Activated B cell treated with CpG ODN at 0.5 μM for 24 hours (primary cell): ENCODE results near the gene DYNLT3. TPM values are rescaled to one million over a fixed set of nuclear protein-coding genes. Genes with fewer than 3 reads are reported as not detected.

ENCODE experiments used
- ATAC-seq: fragments of 200-7000 bp; cut with Tn5 transposase; one replicate; pipeline ENCODE4 v1.10.0; 2021; ENCODE audit warnings: low read depth, mild to moderate bottlenecking, moderate library complexity
- CTCF ChIA-PET: fragments of 350-600 bp; sonication (Branson Sonifier 250); formaldehyde crosslinking; loops from one replicate; lab custom pipeline; 2021; ENCODE audit warnings: antibody characterized with exemption; lab: Charles Lee
- POLR2A ChIA-PET: fragments of 350-600 bp; sonication (Branson Sonifier 250); formaldehyde crosslinking; loops from one replicate; lab custom pipeline; 2021; ENCODE audit warnings: antibody characterized with exemption; lab: Charles Lee
- DNase-seq: peaks from one replicate; pipeline ENCODE4 v3.0.0; 2022
- H3K27ac Mint-ChIP-seq: one replicate; pipeline ENCODE4 v1.8.0; 2020; ENCODE audit warnings: mixed read lengths
- H3K27me3 Mint-ChIP-seq: one replicate; pipeline ENCODE4 v1.8.0; 2021; ENCODE audit warnings: mixed read lengths
- H3K36me3 Mint-ChIP-seq: one replicate; pipeline ENCODE4 v1.8.0; 2021; ENCODE audit warnings: low read depth, mixed read lengths
- H3K4me1 Mint-ChIP-seq: one replicate; pipeline ENCODE4 v1.8.0; 2021; ENCODE audit warnings: mixed read lengths
- H3K4me3 Mint-ChIP-seq: one replicate; pipeline ENCODE4 v1.8.0; 2020; ENCODE audit warnings: mild to moderate bottlenecking, mixed read lengths
- H3K9me3 Mint-ChIP-seq: one replicate; pipeline ENCODE4 v1.8.0; 2020; ENCODE audit warnings: mixed read lengths
- intact Hi-C: fragments of 100-400 bp; cut with micrococcal nuclease; formaldehyde crosslinking; loops from one replicate; pipeline ENCODE4 v1.15.1; 2024
- total RNA-seq: library from RNA; stranded (reverse); gene quantifications from 2 replicates; pipeline ENCODE4 v1.2.3, GENCODE V29; 2022
- TF ChIP-seq, protein P1 (sequence below): fragments of 200-600 bp; IDR thresholded peaks from one replicate; pipeline ENCODE4 v1.8.0; 2022; ENCODE audit warnings: antibody characterized with exemption, mild to moderate bottlenecking

DYNLT3 gene
- total RNA-seq, 1 donor from 2014 or later, result 19.1 TPM

DNA sequence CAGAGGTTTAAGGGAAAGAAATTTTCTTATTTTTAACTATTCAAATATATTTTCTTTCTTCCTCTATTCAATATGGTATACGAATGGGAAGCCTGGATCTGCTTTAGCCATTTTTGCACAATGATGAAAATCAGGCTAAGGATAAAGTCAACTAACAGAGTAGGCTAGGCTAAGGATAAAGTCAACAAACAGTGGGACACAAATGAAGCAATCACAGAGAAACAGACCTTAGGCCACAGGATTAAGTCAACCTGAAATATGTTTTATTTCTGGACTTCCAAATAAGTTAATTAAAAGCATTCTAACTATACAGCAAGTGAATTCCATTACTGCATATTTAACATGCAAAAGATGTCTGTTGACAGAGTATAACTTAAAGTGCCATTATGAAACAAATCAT is 17.0 kb downstream of the DYNLT3 start:
- Mint-ChIP-seq H3K9me3 (no peaks in the 10 kb centered on the region), H3K4me3 (no peak overlapping the region), H3K36me3 (no peaks in the 10 kb centered on the region), H3K27ac (no peak overlapping the region), H3K4me1 (peaks cover 8% of the 10 kb centered on the region), H3K27me3 (no peaks in the 10 kb centered on the region)
- ATAC-seq (no peak), DNase-seq (no peak)
- ChIA-PET POLR2A (no interaction called here), CTCF (no interaction called here)
- TF ChIP-seq, protein P1, sequence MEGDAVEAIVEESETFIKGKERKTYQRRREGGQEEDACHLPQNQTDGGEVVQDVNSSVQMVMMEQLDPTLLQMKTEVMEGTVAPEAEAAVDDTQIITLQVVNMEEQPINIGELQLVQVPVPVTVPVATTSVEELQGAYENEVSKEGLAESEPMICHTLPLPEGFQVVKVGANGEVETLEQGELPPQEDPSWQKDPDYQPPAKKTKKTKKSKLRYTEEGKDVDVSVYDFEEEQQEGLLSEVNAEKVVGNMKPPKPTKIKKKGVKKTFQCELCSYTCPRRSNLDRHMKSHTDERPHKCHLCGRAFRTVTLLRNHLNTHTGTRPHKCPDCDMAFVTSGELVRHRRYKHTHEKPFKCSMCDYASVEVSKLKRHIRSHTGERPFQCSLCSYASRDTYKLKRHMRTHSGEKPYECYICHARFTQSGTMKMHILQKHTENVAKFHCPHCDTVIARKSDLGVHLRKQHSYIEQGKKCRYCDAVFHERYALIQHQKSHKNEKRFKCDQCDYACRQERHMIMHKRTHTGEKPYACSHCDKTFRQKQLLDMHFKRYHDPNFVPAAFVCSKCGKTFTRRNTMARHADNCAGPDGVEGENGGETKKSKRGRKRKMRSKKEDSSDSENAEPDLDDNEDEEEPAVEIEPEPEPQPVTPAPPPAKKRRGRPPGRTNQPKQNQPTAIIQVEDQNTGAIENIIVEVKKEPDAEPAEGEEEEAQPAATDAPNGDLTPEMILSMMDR, result no peak
- intact Hi-C loops, result no loop called here

DNA sequence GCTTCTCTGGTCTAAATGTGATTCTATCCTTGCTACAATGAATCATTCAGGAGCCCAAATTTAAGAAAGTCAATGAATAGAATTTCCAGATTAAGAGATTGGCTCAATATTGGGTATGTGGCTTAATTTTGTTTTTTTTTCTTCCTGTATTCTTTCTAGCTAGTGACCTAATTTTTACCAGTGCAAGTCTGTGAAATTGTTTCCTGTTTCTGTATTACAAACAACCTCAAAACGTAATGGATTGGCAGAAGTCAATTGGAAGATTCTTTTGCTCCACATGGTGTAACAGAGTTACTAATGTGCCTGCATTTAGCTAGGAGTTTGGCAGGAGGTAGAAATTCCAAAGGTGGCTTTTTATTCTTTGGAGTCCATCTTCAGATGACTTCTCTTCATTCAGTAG is 17.6 kb downstream of the DYNLT3 start:
- ATAC-seq (no peak), DNase-seq (no peak)
- no peak overlapping the region for H3K4me3 Mint-ChIP-seq
- H3K27me3 Mint-ChIP-seq, result no peaks in the 10 kb centered on the region
- peaks cover 15% of the 10 kb centered on the region for H3K4me1 Mint-ChIP-seq
- H3K9me3 Mint-ChIP-seq, result no peaks in the 10 kb centered on the region
- H3K36me3 Mint-ChIP-seq, result no peaks in the 10 kb centered on the region
- POLR2A ChIA-PET, result no interaction called here
- CTCF ChIA-PET, result no interaction called here
- intact Hi-C loops, result no loop called here
- TF ChIP-seq, protein P1, result no peak
- no peak overlapping the region for H3K27ac Mint-ChIP-seq

DNA sequence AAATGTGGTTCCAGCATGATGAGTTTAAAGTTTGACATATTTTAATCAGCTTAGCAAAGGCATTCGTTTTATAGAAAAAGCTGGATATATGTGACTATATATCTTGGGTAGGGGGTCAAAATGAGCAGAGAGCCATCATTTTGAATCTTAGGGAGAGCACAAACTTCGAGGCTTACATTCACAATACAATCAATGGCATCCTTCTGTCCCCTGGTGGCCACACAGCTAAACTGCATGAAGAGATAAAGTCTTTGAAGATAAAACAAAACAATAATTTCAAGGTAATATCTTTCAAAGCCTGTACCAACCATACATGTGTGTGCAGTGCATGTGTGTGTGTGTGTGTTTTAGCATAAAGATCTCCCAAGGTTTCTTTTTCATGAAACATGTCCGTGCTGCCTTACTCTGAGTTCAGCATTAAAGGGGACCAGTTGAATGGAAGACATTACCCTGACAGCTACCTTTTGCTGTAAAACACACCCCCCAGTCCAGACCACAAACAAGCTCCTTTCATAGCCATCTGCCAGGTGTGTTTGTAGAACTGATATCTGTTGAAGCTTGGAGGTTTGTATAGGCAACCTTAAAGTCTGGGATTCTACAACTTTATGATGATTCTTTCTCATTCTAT is 22.0 kb downstream of the DYNLT3 start:
- POLR2A ChIA-PET, result interaction anchor here (1.0 to 5.1 kb wide), 7 partner anchors 38 to 84 kb away, joined by 3 to 83 read pairs (median 5); partner anchors contain the start of gene CYBB
- intact Hi-C loops, result loop anchor here (1.0 to 2.0 kb wide), 6 partner anchors 8 to 341 kb away; partner anchors contain the start of gene DYNLT3
- peak; percentile 79 for ATAC-seq
- Mint-ChIP-seq H3K4me1 (peaks cover 48% of the 10 kb centered on the region), H3K27me3 (no peaks in the 10 kb centered on the region), H3K27ac (peak overlapping the region; percentile 81), H3K9me3 (no peaks in the 10 kb centered on the region), H3K4me3 (no peak overlapping the region), H3K36me3 (no peaks in the 10 kb centered on the region)
- TF ChIP-seq, protein P1, result no peak
- DNase-seq, result no peak
- CTCF ChIA-PET, result interaction anchor here (0.8 to 6.5 kb wide), 13 partner anchors 8 to 341 kb away, joined by 3 to 208 read pairs (median 6); partner anchors contain the start of gene CYBB

DNA sequence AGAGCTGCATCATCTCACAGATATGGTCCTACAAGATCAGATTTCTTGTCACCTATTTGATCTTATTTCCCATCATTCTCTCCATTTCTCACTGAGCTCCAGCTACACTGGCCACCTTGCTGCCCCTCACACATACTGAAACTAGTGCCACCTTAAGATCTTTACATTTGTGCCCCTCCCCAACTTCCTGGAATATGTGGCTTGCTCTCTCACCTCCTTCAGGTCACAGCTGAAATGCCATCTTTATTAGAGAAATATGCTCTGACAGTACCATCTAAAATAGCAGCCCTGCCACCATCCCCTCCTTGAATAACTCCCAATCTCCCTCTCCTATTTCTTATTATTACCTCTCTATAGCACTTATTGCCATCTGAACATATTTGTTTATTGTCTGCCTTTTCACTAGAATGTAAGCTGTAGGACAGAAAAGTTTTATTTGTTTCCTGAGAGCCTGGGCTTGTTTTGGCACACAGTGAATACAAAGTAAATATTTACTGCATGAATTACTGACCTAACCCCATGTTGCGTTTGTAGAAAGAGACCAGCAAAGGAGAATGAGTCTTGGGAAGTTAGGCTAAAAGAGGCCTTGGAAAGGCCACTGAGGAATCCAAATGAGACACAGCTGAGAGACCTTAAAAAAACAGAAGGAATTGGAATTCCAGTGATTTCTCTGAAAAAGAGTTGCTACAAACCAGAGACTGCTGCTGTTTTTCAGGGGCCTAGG is 22.7 kb downstream of the DYNLT3 start:
- intact Hi-C loops, result loop anchor here (1.0 to 2.0 kb wide), 6 partner anchors 7 to 342 kb away; partner anchors contain the start of gene DYNLT3
- CTCF ChIA-PET, result interaction anchor here (0.8 to 6.5 kb wide), 11 partner anchors 10 to 342 kb away, joined by 3 to 208 read pairs (median 6); partner anchors contain the start of gene CYBB
- no peak for ATAC-seq
- H3K4me1 Mint-ChIP-seq, result peaks cover 51% of the 10 kb centered on the region
- DNase-seq, result no peak
- H3K4me3 Mint-ChIP-seq, result peak overlapping the region; percentile 48
- peak overlapping the region; percentile 81 for H3K27ac Mint-ChIP-seq
- H3K36me3 Mint-ChIP-seq, result no peaks in the 10 kb centered on the region
- POLR2A ChIA-PET, result interaction anchor here (0.6 to 5.1 kb wide), 10 partner anchors 21 to 83 kb away, joined by 3 to 83 read pairs (median 6); partner anchors contain the start of gene CYBB
- H3K27me3 Mint-ChIP-seq, result no peaks in the 10 kb centered on the region
- TF ChIP-seq, protein P1, result no peak
- no peaks in the 10 kb centered on the region for H3K9me3 Mint-ChIP-seq

DNA sequence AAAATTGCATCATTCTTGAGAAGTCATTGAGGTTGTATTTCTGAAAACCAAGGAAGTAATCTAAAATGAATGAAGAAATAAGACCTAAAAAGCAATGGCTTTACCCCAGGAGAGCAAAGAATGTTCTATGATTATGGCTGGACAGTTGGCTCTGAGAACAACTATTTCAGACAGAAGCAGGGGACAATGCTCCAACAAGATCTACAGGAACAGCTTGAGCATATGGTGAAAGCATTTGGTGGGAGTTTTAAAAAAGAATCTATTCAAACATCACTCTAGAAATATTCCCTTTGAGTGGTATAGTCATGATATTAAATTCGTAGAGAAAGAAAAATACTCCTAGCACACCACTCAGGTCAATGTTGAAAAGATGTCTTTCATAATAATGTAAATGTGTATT is 26.7 kb downstream of the DYNLT3 start:
- Mint-ChIP-seq H3K36me3 (no peaks in the 10 kb centered on the region), H3K4me1 (peaks cover 78% of the 10 kb centered on the region), H3K9me3 (no peaks in the 10 kb centered on the region), H3K27me3 (no peaks in the 10 kb centered on the region), H3K4me3 (no peak overlapping the region), H3K27ac (peak overlapping the region; percentile 61)
- POLR2A ChIA-PET, result interaction anchor here (1.2 kb wide), 1 partner anchor 34 kb away, joined by 4 read pairs; no protein-coding TSS in a partner anchor
- intact Hi-C loops, result no loop called here
- ATAC-seq, result no peak
- no peak for DNase-seq
- CTCF ChIA-PET, result interaction anchor here (5.3 kb wide), 1 partner anchor 75 kb away, joined by 43 read pairs; no protein-coding TSS in a partner anchor
- TF ChIP-seq, protein P1, result no peak
